Measurements from ENCODE around the gene B4GALNT1. TPM values are rescaled to one million over a fixed set of nuclear protein-coding genes. Genes with fewer than 3 reads are reported as not detected.
A peak's percentile ranks its signal among the peaks of the same experiment; 100 is the strongest.

Gene B4GALNT1
- polyA plus RNA-seq, 1 experiment, result 1.8 TPM

DNA sequence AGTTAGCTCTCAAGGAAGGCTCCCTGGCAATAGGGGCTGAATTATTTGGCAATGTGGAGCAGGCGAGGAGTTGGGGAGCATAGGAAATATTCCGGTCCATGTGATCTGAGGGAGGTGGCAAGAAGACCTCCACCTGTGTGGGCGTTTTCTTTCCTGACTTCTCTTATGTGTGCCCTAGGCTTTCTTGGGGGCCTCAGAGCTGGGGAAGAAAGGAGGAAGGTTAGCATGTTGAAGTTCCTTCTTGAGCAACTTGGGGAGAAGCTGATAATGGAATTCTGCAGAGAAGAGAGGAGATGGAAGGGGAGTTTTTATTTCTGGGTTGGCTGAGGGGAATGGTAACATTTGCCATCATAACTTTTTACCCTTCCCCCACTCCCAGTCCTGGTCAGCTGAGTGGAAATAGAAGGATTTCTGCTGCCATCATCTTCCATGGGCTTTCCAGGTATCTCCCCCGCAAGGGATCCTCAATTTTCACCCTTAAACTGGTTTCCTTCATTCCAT is 27.1 kb downstream of the B4GALNT1 start:
- no peaks in the 10 kb centered on the region; the same call in 1 of the 2 replicates for H3K9me3 ChIP-seq (ENCODE audit: control insufficient read depth, insufficient read depth, low read length)
- TF ChIP-seq, protein P1, sequence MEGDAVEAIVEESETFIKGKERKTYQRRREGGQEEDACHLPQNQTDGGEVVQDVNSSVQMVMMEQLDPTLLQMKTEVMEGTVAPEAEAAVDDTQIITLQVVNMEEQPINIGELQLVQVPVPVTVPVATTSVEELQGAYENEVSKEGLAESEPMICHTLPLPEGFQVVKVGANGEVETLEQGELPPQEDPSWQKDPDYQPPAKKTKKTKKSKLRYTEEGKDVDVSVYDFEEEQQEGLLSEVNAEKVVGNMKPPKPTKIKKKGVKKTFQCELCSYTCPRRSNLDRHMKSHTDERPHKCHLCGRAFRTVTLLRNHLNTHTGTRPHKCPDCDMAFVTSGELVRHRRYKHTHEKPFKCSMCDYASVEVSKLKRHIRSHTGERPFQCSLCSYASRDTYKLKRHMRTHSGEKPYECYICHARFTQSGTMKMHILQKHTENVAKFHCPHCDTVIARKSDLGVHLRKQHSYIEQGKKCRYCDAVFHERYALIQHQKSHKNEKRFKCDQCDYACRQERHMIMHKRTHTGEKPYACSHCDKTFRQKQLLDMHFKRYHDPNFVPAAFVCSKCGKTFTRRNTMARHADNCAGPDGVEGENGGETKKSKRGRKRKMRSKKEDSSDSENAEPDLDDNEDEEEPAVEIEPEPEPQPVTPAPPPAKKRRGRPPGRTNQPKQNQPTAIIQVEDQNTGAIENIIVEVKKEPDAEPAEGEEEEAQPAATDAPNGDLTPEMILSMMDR (IDR thresholded peaks at IDR 0.05; ENCODE audit: low read depth, low read length), result no peak
- ChIA-PET POLR2A (interaction anchor here (0.5 kb wide), 1 partner anchor 498 kb away, joined by 3 read pairs; no protein-coding TSS in a partner anchor), CTCF (interaction anchor here (2.7 kb wide), 1 partner anchor 23 kb away, joined by 17 read pairs; no protein-coding TSS in a partner anchor)
- H3K27me3 ChIP-seq (ENCODE audit: control insufficient read depth, insufficient read depth, low read length), result no peaks in the 10 kb centered on the region
- no peak overlapping the region for H3K27ac ChIP-seq (ENCODE audit: low read depth, low read length)
- no peak for DNase-seq (ENCODE audit: low read depth, low spot score)
- H3K4me3 ChIP-seq (ENCODE audit: low read depth, low read length), result peak overlapping the region; percentile 75

DNA sequence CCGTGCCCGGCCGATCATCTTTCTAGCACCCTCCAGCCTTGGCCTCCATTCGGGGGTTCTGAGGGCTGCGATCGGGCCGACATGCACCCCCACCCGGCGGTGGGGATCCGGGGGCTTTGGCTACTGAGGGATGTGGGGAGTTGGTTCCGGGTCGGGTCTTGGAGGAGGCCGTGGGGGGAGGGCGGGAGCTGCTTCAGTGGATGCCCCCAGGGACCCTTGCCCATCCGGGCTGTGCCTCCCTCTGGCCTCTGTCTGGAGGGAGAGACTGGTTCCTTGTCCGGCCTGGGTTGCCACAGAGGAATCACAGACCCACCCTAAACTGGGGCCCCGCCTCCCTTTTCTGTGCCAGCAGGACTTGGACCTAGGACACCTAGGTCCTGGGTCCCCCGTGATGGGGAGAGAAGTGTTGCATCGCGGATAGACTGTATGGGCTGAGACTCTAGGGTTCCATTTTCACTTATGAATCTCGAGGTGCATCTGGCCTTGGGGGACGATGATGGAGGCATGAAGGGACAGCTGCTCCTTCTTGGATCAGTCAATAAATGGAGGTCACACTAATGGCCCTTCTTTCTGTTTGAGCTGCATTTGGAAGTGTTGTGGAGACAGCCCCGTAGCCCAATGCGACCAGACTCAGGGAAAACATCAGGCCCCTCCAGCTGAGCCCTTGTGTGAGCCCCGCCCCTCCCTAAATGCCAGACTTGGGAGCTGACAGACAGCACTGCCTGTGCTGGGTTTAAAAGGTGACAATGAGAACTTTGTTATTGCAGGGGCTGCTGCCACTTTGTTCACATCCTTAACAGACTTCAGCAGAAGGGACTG is 27.8 kb downstream of the B4GALNT1 start:
- TF ChIP-seq, protein P1 (IDR thresholded peaks at IDR 0.05; ENCODE audit: low read depth, low read length), result no peak
- H3K4me3 ChIP-seq (ENCODE audit: low read depth, low read length), result peak overlapping the region; percentile 75
- ChIA-PET CTCF (interaction anchor here (2.7 kb wide), 1 partner anchor 22 kb away, joined by 17 read pairs; no protein-coding TSS in a partner anchor), POLR2A (interaction anchor here (0.5 kb wide), 1 partner anchor 77 kb away, joined by 3 read pairs; no protein-coding TSS in a partner anchor)
- H3K27me3 ChIP-seq (ENCODE audit: control insufficient read depth, insufficient read depth, low read length), result no peaks in the 10 kb centered on the region
- no peak for DNase-seq (ENCODE audit: low read depth, low spot score)
- H3K9me3 ChIP-seq (ENCODE audit: control insufficient read depth, insufficient read depth, low read length), result no peaks in the 10 kb centered on the region; the same call in 1 of the 2 replicates
- peak overlapping the region; percentile 31 for H3K27ac ChIP-seq (ENCODE audit: low read depth, low read length)

- Histone ChIP-seq H3K9me3 (ENCODE audit: control insufficient read depth, insufficient read depth, low read length) (no peaks in the 10 kb centered on the region; the same call in 1 of the 2 replicates), H3K27ac (ENCODE audit: low read depth, low read length) (peak within 1 kb of the TSS; percentile 39), H3K4me3 (ENCODE audit: low read depth, low read length) (peak within 1 kb of the TSS; percentile 75), H3K27me3 (ENCODE audit: control insufficient read depth, insufficient read depth, low read length) (no peaks in the 10 kb centered on the region)
- ChIA-PET POLR2A (no interaction called here), CTCF (interaction anchor here (1.7 kb wide), 1 partner anchor 21 kb away, joined by 6 read pairs; no protein-coding TSS in a partner anchor)
- TF ChIP-seq, protein P1 (IDR thresholded peaks at IDR 0.05; ENCODE audit: low read depth, low read length), result no peak
- DNase-seq (ENCODE audit: low read depth, low spot score), result no peak
Observed at GRCh38 chr12:57604454-57604991, 28.5 kb downstream of the B4GALNT1 start, which contains the start of gene DTX3. Gene DTX3, plus strand, starts transcription at chr12:57604824. Its CDS starts 1,694 bp downstream, at chr12:57606518.

GRCh38 chr12:57603815-57604453 is 29.1 kb downstream of the B4GALNT1 start:
- Histone ChIP-seq H3K27ac (ENCODE audit: low read depth, low read length) (peak overlapping the region; percentile 39), H3K9me3 (ENCODE audit: control insufficient read depth, insufficient read depth, low read length) (no peaks in the 10 kb centered on the region; the same call in 1 of the 2 replicates), H3K4me3 (ENCODE audit: low read depth, low read length) (peak overlapping the region; percentile 75), H3K27me3 (ENCODE audit: control insufficient read depth, insufficient read depth, low read length) (no peaks in the 10 kb centered on the region)
- TF ChIP-seq, protein P1 (IDR thresholded peaks at IDR 0.05; ENCODE audit: low read depth, low read length), result no peak
- ChIA-PET POLR2A (interaction anchor here (0.6 kb wide), 1 partner anchor 19 kb away, joined by 3 read pairs; no protein-coding TSS in a partner anchor), CTCF (interaction anchor here (0.6 to 1.7 kb wide), 2 partner anchors 20 to 176 kb away, joined by 3 to 6 read pairs; no protein-coding TSS in a partner anchor)
- no peak for DNase-seq (ENCODE audit: low read depth, low spot score)

Measured in AG04450 (cell line).